WERI-Rb-1 (cell line): ENCODE results near the gene ARIH1.
"Not testable (repeated sequence)": the region's sequence is repeated elsewhere in the genome, so short reads cannot be mapped to it uniquely, and the experiment has no call there.

Experiments used
- DNase-seq: peaks from one replicate; pipeline ENCODE4 v3.0.0-alpha.2; 2020
- H3K27ac ChIP-seq: fragments of 250-450 bp; sonication (Bioruptor Pico); 2 replicates; pipeline ENCODE4 v1.5.1; 2020; ENCODE audit warnings: mild to moderate bottlenecking, moderate library complexity
- H3K27me3 ChIP-seq: fragments of 250-450 bp; sonication (Bioruptor Pico); 2 replicates; pipeline ENCODE4 v1.5.1; 2021; ENCODE audit warnings: mild to moderate bottlenecking, low read depth, moderate library complexity; ENCODE audit not compliant: insufficient read depth, severe bottlenecking
- H3K36me3 ChIP-seq: fragments of 250-450 bp; sonication (Bioruptor Pico); 2 replicates; pipeline ENCODE4 v1.5.1; 2020; ENCODE audit warnings: mild to moderate bottlenecking, moderate library complexity
- H3K4me3 ChIP-seq: 2 replicates; pipeline ENCODE4 v1.5.1; 2011; ENCODE audit warnings: low read depth, mild to moderate bottlenecking, control low read depth, low read length
- H3K9me3 ChIP-seq: fragments of 250-450 bp; sonication (Bioruptor Pico); 2 replicates; pipeline ENCODE4 v1.5.1; 2021; ENCODE audit warnings: mild to moderate bottlenecking, moderate library complexity; ENCODE audit not compliant: severe bottlenecking

The ARIH1 gene

DNA sequence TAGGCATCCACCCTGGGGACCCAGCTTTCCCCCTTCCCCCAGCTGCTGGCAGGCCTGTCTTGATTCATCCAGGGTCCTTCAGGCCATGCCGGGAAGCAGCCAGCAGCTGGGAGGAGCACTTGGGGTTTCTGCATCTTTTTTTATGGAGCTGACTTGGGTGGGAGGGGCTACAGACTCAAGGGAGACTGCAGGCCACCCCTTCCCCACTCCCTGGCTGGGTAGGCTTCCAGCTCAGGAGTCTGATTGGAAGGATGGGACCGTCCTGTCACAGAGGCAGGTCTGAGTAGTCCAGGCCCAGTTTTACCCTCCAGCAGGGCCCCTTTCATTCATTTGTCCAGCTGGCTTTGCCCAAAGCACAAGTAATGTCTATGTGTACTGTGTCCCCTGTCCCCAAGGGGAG lies 168.1 kb downstream of the ARIH1 start:
- not testable (repeated sequence) for H3K36me3 ChIP-seq, H3K9me3 ChIP-seq, H3K27me3 ChIP-seq, H3K27ac ChIP-seq, H3K4me3 ChIP-seq, DNase-seq

DNA sequence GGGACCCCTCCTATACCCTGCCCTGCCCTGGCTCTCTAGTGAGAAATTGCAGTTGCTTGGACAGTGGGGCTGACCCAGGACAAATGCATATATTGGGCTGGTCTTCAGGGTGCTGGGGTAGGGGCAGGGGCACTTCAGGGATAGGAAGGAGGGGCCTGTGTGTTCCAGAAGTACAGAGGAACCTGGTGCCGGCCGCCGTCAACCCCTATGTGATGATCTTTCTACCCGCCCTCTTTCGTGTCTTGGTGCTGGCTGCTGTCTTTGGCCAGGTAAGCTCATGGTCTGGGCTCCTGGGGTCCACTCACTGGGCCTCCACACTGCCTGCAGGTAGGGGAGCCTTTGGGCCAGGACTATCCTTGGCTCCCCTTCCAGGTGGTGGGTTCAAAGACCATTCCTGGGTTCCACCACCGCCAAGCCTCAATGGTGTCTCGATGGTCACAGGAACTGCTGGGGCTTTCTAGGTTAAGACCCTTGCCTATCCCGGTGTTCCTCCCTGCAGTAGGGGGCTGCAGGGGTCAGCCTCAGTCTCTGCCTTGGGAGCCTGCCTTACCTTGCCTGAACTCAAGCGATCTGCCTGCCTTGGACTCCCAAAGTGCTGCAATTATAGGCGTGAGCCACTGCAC lies 174.6 kb downstream of the ARIH1 start:
- H3K27me3 ChIP-seq, H3K27ac ChIP-seq, H3K36me3 ChIP-seq, H3K9me3 ChIP-seq, DNase-seq, H3K4me3 ChIP-seq: not testable (repeated sequence)
